ENCODE measurements around the gene ZNRD2. TPM values are rescaled to one million over a fixed set of nuclear protein-coding genes. Genes with fewer than 3 reads are reported as not detected.

The ZNRD2 gene
- total and polyA plus RNA-seq, 2 of the 8 experiments (the other 6 are each of a cell fraction or from before 2014, with no cell fraction given), result 53.4 to 125 TPM

- TF ChIP-seq, protein P1, sequence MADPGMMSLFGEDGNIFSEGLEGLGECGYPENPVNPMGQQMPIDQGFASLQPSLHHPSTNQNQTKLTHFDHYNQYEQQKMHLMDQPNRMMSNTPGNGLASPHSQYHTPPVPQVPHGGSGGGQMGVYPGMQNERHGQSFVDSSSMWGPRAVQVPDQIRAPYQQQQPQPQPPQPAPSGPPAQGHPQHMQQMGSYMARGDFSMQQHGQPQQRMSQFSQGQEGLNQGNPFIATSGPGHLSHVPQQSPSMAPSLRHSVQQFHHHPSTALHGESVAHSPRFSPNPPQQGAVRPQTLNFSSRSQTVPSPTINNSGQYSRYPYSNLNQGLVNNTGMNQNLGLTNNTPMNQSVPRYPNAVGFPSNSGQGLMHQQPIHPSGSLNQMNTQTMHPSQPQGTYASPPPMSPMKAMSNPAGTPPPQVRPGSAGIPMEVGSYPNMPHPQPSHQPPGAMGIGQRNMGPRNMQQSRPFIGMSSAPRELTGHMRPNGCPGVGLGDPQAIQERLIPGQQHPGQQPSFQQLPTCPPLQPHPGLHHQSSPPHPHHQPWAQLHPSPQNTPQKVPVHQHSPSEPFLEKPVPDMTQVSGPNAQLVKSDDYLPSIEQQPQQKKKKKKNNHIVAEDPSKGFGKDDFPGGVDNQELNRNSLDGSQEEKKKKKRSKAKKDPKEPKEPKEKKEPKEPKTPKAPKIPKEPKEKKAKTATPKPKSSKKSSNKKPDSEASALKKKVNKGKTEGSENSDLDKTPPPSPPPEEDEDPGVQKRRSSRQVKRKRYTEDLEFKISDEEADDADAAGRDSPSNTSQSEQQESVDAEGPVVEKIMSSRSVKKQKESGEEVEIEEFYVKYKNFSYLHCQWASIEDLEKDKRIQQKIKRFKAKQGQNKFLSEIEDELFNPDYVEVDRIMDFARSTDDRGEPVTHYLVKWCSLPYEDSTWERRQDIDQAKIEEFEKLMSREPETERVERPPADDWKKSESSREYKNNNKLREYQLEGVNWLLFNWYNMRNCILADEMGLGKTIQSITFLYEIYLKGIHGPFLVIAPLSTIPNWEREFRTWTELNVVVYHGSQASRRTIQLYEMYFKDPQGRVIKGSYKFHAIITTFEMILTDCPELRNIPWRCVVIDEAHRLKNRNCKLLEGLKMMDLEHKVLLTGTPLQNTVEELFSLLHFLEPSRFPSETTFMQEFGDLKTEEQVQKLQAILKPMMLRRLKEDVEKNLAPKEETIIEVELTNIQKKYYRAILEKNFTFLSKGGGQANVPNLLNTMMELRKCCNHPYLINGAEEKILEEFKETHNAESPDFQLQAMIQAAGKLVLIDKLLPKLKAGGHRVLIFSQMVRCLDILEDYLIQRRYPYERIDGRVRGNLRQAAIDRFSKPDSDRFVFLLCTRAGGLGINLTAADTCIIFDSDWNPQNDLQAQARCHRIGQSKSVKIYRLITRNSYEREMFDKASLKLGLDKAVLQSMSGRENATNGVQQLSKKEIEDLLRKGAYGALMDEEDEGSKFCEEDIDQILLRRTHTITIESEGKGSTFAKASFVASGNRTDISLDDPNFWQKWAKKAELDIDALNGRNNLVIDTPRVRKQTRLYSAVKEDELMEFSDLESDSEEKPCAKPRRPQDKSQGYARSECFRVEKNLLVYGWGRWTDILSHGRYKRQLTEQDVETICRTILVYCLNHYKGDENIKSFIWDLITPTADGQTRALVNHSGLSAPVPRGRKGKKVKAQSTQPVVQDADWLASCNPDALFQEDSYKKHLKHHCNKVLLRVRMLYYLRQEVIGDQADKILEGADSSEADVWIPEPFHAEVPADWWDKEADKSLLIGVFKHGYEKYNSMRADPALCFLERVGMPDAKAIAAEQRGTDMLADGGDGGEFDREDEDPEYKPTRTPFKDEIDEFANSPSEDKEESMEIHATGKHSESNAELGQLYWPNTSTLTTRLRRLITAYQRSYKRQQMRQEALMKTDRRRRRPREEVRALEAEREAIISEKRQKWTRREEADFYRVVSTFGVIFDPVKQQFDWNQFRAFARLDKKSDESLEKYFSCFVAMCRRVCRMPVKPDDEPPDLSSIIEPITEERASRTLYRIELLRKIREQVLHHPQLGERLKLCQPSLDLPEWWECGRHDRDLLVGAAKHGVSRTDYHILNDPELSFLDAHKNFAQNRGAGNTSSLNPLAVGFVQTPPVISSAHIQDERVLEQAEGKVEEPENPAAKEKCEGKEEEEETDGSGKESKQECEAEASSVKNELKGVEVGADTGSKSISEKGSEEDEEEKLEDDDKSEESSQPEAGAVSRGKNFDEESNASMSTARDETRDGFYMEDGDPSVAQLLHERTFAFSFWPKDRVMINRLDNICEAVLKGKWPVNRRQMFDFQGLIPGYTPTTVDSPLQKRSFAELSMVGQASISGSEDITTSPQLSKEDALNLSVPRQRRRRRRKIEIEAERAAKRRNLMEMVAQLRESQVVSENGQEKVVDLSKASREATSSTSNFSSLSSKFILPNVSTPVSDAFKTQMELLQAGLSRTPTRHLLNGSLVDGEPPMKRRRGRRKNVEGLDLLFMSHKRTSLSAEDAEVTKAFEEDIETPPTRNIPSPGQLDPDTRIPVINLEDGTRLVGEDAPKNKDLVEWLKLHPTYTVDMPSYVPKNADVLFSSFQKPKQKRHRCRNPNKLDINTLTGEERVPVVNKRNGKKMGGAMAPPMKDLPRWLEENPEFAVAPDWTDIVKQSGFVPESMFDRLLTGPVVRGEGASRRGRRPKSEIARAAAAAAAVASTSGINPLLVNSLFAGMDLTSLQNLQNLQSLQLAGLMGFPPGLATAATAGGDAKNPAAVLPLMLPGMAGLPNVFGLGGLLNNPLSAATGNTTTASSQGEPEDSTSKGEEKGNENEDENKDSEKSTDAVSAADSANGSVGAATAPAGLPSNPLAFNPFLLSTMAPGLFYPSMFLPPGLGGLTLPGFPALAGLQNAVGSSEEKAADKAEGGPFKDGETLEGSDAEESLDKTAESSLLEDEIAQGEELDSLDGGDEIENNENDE (IDR thresholded peaks at IDR 0.05; ENCODE audit: insufficient replicate concordance, low read length), result no peak
- TF ChIP-seq EP300 (IDR thresholded peaks at IDR 0.05; ENCODE audit: borderline replicate concordance in 1 of 2, low read depth in 2 of 2, low read length in 2 of 2) (no peak), PHF8 (conservative IDR thresholded peaks at IDR 0.05; ENCODE audit: low read depth, low read length) (no peak), BRCA1 (IDR thresholded peaks at IDR 0.05; ENCODE audit: low read depth, low read length) (no peak), POU5F1 (IDR thresholded peaks at IDR 0.05; ENCODE audit: low read depth, low read length) (no peak), MAFK (IDR thresholded peaks at IDR 0.05; ENCODE audit: low read depth, low read length) (no peak), HDAC2 (IDR thresholded peaks at IDR 0.05; ENCODE audit: borderline replicate concordance in 1 of 2, low read depth in 2 of 2, low read length in 2 of 2) (no peak), KDM5A (IDR thresholded peaks at IDR 0.05; ENCODE audit: low read length) (no peak), JUN (IDR thresholded peaks at IDR 0.05; ENCODE audit: low read depth, low read length) (no peak), SAP30 (IDR thresholded peaks at IDR 0.05; ENCODE audit: insufficient read depth, insufficient replicate concordance, low read length) (no peak)
These were observed 8.4 kb downstream of the ZNRD2 start (continued) for GRCh38 chr11:65578667-65579066.
